Mesodermal cell (in vitro differentiated cells): ENCODE data around the gene FAF2. TPM values are rescaled to one million over a fixed set of nuclear protein-coding genes. Genes with fewer than 3 reads are reported as not detected.
"Not testable (repeated sequence)": the region's sequence is repeated elsewhere in the genome, so short reads cannot be mapped to it uniquely, and the experiment has no call there.

Experiments
- H3K27ac ChIP-seq: 2 replicates; pipeline ENCODE4 v1.7.0; 2013; ENCODE audit warnings: mild to moderate bottlenecking, low read depth, low read length, moderate library complexity; ENCODE audit not compliant: severe bottlenecking
- H3K36me3 ChIP-seq: 2 replicates; pipeline ENCODE4 v1.7.1; 2013; ENCODE audit warnings: mild to moderate bottlenecking, low read length, moderate library complexity; ENCODE audit not compliant: control insufficient read depth, insufficient read depth
- H3K4me1 ChIP-seq: one replicate; pipeline ENCODE4 v1.7.1; 2013; ENCODE audit warnings: mild to moderate bottlenecking, low read length; ENCODE audit not compliant: insufficient read depth, control insufficient read depth, poor library complexity, severe bottlenecking
- H3K4me3 ChIP-seq: 2 replicates; pipeline ENCODE4 v1.7.0; 2013; ENCODE audit warnings: low read length, control low read depth, mild to moderate bottlenecking; ENCODE audit not compliant: insufficient read depth, poor library complexity, severe bottlenecking; ENCODE audit errors: extremely low read depth
- H3K9me3 ChIP-seq: 2 replicates; pipeline ENCODE4 v1.7.1; 2013; ENCODE audit warnings: mild to moderate bottlenecking, low read length, moderate library complexity; ENCODE audit not compliant: control insufficient read depth
- WGBS, 2 experiments: methylation state at CpG; one replicate each; pipeline ENCODE4 v1.1.5; 2013; ENCODE audit warnings: missing lambda C conversion rate in 2 of 2; ENCODE audit not compliant: insufficient coverage in 2 of 2; 5-methylcytosine and 5-hydroxymethylcytosine counted together
- polyA plus RNA-seq, 2 experiments: library from polyadenylated mRNA; stranded (reverse); fragments of 50-300 nt; gene quantifications; one replicate each; pipeline ENCODE4 v1.2.3, GENCODE V29; 2013

Gene FAF2, protein sequence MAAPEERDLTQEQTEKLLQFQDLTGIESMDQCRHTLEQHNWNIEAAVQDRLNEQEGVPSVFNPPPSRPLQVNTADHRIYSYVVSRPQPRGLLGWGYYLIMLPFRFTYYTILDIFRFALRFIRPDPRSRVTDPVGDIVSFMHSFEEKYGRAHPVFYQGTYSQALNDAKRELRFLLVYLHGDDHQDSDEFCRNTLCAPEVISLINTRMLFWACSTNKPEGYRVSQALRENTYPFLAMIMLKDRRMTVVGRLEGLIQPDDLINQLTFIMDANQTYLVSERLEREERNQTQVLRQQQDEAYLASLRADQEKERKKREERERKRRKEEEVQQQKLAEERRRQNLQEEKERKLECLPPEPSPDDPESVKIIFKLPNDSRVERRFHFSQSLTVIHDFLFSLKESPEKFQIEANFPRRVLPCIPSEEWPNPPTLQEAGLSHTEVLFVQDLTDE
- polyA plus RNA-seq (2013, experiment 1 of 2): 39.4 TPM
- 37.1 TPM for polyA plus RNA-seq (2013, experiment 2 of 2)

DNA sequence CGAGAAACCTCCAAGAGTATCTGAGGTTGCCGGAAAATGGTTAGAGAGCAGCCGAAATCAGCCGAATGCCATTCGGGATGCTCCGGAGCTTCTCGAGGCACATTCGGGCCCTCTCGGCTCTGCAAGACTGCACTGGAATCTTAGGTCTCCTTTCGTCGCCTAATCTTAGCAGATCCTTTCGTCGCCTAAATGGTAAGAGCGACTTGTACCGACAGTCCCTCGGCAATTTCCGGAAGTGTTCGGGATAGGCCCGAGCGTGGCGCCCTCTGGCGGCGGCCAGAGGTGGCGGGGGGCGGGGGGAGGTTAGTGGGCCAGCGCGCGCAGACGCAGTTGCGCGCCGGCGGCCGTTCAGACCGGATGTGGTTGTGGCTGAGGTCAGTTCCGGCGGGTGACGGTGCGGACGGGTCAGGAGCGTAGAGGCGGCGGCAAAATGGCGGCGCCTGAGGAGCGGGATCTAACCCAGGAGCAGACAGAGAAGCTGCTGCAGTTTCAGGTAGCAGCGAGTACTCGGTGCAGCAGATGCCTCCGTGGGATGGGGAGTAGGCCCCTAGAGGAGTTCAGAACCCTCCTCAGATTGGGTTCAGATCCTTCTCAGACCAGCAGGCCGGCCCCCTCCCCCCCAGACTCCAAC lies at the start of gene FAF2:
FAF2 (plus strand) TSS at position 408 of the 631 bp plus-strand sequence; CDS start at position 431, 23 bp downstream.
- Histone ChIP-seq H3K4me1 (no peaks in the 10 kb centered on the region), H3K4me3 (peak within 1 kb of the TSS; percentile 99), H3K9me3 (no peaks in the 10 kb centered on the region), H3K27ac (peak within 1 kb of the TSS; percentile 97), H3K36me3 (peaks cover 22% of the 10 kb centered on the region)
- 0% methylated on average over 22 to 48 of the region's 50 CpGs for WGBS, 2 experiments

DNA sequence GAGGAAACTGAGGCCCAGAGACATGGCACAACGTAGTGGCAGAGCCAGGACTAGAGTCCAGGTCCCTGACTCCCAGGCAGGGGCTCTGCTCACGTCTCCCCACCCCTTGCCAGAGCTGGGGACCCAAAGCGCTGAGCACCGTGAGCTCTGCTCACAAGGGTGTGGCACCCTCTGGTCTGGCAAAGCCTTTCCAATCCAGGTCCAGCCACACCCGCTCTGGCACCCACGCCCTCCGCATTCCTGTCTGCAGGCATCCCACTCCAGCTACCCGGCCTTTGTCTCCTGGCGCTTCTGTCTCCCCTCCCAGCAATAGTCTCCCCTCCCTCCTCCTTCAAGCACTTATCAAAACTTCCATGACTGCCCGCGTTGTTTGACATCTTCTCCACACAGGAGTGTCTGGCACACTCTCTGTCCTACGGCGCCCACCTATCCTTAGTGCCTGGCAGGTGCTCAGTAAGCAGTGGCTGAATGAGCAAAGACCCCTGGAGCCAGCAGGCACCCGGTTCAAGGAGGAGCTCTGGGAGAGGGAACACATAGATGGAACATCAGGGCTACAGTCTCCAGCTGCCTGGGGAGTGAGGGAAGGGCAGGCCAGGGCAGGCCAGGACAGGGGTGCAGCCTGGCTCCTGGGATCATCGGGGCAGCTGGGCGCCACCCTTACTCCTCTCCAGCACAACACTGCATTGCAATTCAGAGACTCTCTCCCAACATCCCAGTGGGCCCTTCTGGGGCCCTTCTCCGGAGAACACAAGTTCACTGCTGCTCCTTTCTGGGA lies 47.6 kb upstream of the FAF2 start:
- no peaks in the 10 kb centered on the region for H3K9me3 ChIP-seq
- WGBS, 2 experiments: 92% methylated on average over 15 to 17 of the region's 17 CpGs
- no peak overlapping the region for H3K27ac ChIP-seq
- H3K4me3 ChIP-seq: no peak overlapping the region
- H3K36me3 ChIP-seq: peaks cover 26% of the 10 kb centered on the region
- H3K4me1 ChIP-seq: peaks cover 3% of the 10 kb centered on the region

DNA sequence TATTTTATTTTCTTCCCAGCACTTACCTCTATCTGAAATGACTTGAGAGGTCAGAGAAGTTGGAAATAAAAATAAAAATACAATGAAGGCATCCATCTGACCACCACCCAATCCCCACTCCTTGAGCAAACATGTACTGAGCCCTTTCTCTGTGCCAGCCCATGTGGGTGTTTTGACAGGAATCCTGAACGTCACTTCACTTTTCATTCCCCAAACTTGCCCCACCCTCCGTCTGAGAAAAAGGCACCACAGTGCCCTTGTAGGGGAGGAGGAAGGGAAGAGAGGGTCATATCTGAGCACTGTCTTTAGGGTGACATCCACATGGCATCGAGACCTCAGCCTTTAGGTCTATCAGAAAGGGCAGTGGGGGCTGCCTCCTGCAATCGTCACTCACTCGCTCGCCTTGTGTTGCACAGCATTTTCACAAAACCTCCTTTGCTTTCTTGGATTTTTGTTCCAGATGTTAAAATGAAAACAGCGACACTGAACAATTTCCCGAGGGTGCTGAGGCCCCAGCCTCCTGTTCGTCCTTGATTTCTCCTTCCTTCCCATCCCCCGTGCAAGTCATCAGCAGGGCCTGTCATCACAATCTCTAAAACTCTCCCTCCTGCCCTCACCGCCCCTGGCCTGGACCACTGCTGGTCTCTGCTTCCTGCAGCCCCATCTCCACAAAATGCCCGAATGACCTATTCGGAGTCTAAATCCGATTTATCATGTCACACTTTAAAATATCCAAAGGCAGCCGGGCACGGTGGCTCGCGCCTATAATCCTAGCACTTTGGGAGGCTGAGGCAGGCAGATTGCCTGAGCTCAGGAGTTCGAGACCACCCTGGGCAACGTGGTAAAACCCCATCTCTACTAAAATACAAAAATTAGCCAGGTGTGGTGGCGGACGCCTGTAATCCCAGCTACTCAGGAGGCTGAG lies 46.6 kb upstream of the FAF2 start:
- H3K36me3 ChIP-seq: peaks cover 32% of the 10 kb centered on the region
- peaks cover 3% of the 10 kb centered on the region for H3K4me1 ChIP-seq
- no peak overlapping the region for H3K27ac ChIP-seq
- no peak overlapping the region for H3K4me3 ChIP-seq
- 88 to 93% methylated on average over 17 to 18 of the region's 22 CpGs for whole genome bisulfite sequencing, 2 experiments
- H3K9me3 ChIP-seq: no peaks in the 10 kb centered on the region

DNA sequence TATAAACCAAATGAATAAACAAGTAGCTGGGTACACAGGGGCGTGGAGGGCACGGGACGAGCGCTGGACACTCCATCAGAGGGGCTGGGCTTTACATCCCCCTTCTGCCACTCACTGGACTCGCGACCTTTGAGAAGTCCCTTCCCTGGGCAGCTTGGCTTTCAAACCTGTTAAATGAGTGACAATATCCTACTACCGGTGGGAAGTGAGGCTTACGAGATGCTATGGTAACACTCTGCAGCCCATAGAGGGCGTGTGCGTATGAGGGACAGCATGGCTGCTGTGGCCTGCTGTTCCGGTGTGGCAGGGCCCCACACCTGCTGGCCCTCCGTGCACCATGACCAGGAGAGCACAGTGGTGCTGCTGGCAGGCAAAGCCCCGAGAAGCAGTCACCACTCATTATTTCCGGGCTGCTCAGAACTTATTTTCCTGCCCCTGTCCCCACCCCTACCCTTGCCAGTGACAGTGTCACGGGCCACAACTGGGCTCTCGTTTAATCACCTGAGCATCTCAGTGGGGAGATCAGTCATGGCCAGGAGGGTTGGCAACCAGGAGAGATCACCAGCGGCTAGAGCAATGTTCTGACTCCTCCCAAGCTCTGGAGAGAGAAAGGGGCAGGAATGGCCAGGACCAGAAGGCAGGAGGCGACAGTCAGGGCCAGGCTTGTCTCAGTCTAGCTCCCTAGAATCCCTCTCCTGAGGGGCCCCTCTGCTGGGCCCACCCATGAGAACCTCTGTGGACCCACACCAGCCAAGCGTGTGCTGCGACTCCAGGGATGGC lies 42.3 kb upstream of the FAF2 start:
- no peaks in the 10 kb centered on the region for H3K9me3 ChIP-seq
- H3K4me3 ChIP-seq: no peak overlapping the region
- peaks cover 65% of the 10 kb centered on the region for H3K36me3 ChIP-seq
- peaks cover 3% of the 10 kb centered on the region for H3K4me1 ChIP-seq
- H3K27ac ChIP-seq: no peak overlapping the region
- WGBS, 2 experiments: 71 to 83% methylated on average over 15 to 16 of the region's 20 CpGs

DNA sequence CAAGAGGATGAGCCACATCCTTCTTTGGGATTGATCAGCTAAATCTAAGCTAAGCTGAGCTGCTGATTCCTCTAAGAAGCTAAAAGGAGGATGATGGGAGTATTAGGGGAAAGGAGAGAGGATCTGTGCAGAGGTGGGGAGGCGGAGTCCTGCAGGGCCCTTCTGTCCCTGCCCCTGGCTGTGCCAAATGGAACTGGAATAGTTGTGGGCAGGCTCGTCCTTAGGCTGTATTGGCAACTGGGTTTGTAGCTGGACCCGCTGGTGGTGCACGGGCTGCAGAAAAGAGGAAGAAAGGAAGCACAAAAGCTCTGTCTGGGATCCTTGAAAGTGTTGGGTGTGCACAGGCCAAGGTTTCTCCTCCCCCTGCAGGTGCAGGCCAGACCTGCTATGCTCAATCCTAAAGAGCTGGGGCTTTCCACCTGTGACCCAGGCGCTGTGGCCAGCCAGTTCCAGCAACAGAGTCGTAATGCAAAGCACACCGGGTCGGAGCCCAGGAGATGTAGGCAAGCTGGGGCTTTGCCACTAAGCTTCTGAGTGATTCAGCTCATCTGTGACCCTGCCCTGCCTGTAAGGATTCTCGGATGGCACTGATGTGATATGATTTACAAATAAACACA lies 41.6 kb upstream of the FAF2 start:
- peaks cover 4% of the 10 kb centered on the region for H3K4me1 ChIP-seq
- H3K36me3 ChIP-seq: peaks cover 64% of the 10 kb centered on the region
- no peak overlapping the region for H3K27ac ChIP-seq
- no peaks in the 10 kb centered on the region for H3K9me3 ChIP-seq
- no peak overlapping the region for H3K4me3 ChIP-seq
- 91 to 92% methylated on average over 5 to 7 of the region's 9 CpGs for WGBS, 2 experiments

DNA sequence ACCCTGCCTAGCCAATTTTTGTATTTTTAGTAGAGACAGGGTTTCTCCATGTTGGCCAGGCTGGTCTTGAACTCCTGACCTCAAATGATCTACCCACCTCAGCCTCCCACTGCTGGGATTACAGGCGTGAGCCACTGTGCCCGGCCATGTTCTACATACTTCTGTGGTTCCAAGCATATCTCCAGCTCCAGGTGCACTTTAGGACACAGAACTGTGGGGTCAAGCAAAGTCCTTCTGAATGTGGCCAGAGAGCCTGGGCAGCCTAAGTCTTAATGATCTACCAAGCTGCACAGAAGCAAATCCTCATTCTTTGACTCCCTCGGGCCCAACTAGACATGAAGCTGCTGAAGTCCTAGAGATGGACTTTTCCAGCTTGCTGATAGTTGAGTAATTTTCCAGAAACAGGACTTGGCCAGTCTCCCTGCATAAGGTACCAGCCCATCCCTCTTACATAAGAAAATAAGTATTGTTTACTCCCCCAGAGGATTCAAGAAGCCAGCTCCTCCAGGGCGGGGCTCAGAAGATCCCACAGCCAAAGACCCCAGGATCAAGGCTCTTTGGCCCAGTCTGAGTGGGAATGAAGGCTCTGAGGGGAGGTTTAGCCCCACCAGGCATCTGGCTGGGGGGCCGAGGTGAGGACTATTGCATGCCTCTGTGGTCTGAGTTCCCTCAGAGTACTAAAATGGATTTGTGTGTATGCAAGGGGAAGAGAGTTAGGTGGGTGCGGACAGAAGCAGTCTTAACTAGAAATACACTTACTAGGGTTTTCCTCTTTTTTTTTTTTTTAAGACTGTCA lies 40.5 kb upstream of the FAF2 start:
- H3K36me3 ChIP-seq: peaks cover 66% of the 10 kb centered on the region
- H3K4me3 ChIP-seq: no peak overlapping the region
- WGBS, 2 experiments: 88 to 92% methylated on average over 4 to 5 of the region's 6 CpGs
- H3K4me1 ChIP-seq: peaks cover 15% of the 10 kb centered on the region
- H3K27ac ChIP-seq: no peak overlapping the region
- no peaks in the 10 kb centered on the region for H3K9me3 ChIP-seq

DNA sequence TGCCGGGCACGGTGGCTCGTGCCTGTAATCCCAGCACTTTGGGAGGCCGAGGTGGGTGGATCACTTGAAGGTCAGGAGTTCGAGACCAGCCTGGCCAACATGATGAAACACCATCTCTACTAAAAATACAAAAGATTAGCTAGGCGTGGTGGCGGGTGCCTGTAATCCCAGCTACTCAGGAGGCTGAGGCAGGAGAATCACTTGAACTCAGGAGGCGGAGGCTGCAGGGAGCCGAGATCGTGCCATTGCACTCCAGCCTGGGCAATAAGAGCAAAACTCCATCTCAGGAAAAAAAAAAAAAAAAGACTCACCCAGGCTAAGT lies 40.0 kb upstream of the FAF2 start:
- not testable (repeated sequence) for H3K4me3 ChIP-seq, H3K9me3 ChIP-seq, H3K27ac ChIP-seq
- 80 to 82% methylated on average over 1 to 5 of the region's 10 CpGs for WGBS, 2 experiments
- Histone ChIP-seq H3K4me1 (peaks cover 20% of the 10 kb centered on the region), H3K36me3 (peaks cover 66% of the 10 kb centered on the region)

DNA sequence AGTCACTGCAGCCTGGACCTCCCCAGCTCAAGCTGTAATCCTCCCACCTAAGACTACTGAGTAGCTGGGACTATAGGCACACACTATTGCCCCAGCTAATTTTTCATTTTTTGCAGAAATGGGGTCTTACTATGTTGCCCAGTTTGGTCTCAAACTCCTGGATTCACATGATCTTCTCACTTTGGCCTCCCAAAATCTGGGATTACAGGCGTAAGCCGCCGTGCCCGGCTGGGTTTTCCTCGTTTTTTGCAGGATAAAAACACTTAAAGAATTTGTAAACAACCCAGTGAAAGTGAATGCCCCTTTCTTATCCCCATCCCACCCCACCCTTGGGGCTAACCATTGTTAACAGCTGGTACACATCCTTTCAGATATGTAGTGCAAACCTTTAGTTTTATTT lies 39.6 kb upstream of the FAF2 start:
- Histone ChIP-seq H3K27ac (no peak overlapping the region), H3K4me3 (no peak overlapping the region), H3K4me1 (peaks cover 21% of the 10 kb centered on the region), H3K36me3 (peaks cover 63% of the 10 kb centered on the region), H3K9me3 (no peaks in the 10 kb centered on the region)
- 97% methylated on average over 5 of the region's 5 CpGs for WGBS, 2 experiments

DNA sequence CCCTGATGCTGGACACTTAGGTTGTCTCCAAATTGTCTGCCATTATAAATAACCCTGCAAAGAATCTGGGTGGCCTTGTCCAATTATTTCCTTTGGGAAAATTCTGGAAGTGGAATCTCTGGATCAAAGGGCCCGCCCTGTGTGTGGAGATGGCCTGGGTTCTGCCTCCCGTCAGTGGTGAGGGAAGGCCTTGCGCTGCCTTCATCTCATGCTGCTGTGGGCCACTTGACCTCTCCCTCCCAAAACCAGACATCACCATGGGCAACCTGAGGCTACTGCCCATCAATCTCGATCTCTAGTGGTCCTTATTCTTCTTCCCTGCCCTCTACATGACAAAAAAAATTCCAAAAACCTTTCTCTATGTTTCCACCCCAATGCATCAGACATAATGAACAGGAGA lies 38.4 kb upstream of the FAF2 start:
- Histone ChIP-seq H3K4me1 (peaks cover 21% of the 10 kb centered on the region), H3K9me3 (no peaks in the 10 kb centered on the region), H3K27ac (no peak overlapping the region), H3K4me3 (no peak overlapping the region), H3K36me3 (peaks cover 58% of the 10 kb centered on the region)
- 92 to 95% methylated on average over 2 to 3 of the region's 4 CpGs for WGBS, 2 experiments
